ENCODE measurements around the gene EFCAB8. TPM values are rescaled to one million over a fixed set of nuclear protein-coding genes. Genes with fewer than 3 reads are reported as not detected.

Gene EFCAB8
- total and polyA plus RNA-seq, 2 experiments from 2014 or later, result 0.53 TPM; not detected in 1

DNA sequence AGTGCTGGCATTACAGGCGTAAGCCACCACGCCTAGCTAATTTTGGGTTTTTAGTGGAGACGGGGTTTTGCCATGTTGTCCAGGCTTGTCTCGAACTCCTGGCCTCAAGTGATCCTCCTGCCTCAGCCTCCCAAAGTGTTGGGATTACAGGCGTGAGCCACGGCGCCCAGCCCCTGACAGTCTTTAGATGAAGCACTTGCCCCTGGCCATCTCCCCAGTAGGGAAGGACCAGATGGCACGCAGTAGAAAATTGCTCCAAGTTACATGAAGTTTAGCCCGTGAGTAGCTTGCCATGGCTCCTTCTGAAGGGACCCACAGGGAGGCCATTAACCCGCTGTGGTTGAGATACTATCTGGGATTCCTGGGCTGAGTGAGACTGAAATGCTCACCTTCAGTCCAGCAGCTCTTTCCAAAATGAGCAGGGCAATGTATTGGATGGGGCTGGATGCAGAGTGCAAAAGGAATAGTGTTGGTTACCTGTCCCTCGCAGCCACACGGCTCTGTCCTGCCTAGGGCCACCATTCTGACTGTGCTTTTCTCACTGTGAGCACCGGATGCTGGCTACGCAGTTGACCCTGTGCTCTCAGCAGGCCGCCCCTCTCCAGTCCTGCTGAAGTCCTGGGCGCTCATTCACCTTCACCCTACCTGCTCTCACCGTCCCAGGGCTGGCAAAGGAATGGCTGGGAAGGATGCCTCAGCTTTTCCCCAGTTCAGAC, 66.9 kb downstream of the EFCAB8 start:
- Histone ChIP-seq H3K4me3 (no peak overlapping the region), H3K27me3 (no peaks in the 10 kb centered on the region), H3K4me2 (no peak overlapping the region), H3K79me2 (no peaks in the 10 kb centered on the region), H3K36me3 (replicated peaks; ENCODE audit: insufficient read depth, low read depth) (no peaks in the 10 kb centered on the region), H3K9me2 (replicated peaks; ENCODE audit: insufficient read depth) (no peaks in the 10 kb centered on the region), H4K20me1 (ENCODE audit: insufficient read depth, poor library complexity, severe bottlenecking) (no peaks in the 10 kb centered on the region), H3K4me1 (ENCODE audit: insufficient read depth) (no peaks in the 10 kb centered on the region), H3K27ac (no peak overlapping the region), H3K9me3 (ENCODE audit: low read depth) (no peaks in the 10 kb centered on the region), H2AFZ (no peak overlapping the region)
- WGBS (ENCODE audit: low lambda C conversion rate, missing lambda C conversion rate), result 87% methylated on average over 17 of the region's 17 CpGs
- TF ChIP-seq, protein P1, sequence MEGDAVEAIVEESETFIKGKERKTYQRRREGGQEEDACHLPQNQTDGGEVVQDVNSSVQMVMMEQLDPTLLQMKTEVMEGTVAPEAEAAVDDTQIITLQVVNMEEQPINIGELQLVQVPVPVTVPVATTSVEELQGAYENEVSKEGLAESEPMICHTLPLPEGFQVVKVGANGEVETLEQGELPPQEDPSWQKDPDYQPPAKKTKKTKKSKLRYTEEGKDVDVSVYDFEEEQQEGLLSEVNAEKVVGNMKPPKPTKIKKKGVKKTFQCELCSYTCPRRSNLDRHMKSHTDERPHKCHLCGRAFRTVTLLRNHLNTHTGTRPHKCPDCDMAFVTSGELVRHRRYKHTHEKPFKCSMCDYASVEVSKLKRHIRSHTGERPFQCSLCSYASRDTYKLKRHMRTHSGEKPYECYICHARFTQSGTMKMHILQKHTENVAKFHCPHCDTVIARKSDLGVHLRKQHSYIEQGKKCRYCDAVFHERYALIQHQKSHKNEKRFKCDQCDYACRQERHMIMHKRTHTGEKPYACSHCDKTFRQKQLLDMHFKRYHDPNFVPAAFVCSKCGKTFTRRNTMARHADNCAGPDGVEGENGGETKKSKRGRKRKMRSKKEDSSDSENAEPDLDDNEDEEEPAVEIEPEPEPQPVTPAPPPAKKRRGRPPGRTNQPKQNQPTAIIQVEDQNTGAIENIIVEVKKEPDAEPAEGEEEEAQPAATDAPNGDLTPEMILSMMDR (IDR thresholded peaks at IDR 0.05; ENCODE audit: poor library complexity), result no peak
- no peak for TF ChIP-seq EZH2phosphoT487 (IDR thresholded peaks at IDR 0.05; ENCODE audit: low read depth, severe bottlenecking, unreplicated experiment)
- no peak for TF ChIP-seq EZH2 (IDR thresholded peaks at IDR 0.05; ENCODE audit: borderline replicate concordance)
- DNase-seq (ENCODE audit: low spot score), result no peak

DNA sequence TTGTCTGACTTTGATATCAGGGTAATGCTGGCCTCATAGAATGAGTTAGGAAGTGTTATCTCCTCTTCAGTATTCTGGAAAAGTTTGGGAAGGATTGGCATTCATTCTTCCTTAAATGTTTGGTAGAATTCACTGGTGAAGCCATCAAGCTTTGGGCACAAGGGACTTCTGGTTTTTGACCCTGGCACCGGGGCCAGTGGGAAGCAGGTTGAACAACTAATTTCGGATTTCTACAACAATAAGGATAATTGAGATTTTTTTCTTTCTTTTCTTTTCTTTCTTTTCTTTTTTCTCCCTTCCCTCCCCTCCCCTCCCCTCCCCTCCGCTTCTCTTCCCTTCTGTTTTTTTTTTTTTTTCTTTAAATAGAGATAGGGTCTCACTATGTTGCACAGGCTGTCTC, 70.4 kb downstream of the EFCAB8 start:
- Histone ChIP-seq H3K27ac (no peak overlapping the region), H3K4me2 (no peak overlapping the region)
- WGBS (ENCODE audit: low lambda C conversion rate, missing lambda C conversion rate), result 97% methylated on average over 2 of the region's 3 CpGs

GRCh38 chr20:32930181-32930580, 71.5 kb downstream of the EFCAB8 start:
- Histone ChIP-seq H3K79me2 (no peaks in the 10 kb centered on the region), H2AFZ (no peak overlapping the region)
- WGBS (ENCODE audit: low lambda C conversion rate, missing lambda C conversion rate), result 86% methylated on average over 10 of the region's 10 CpGs

More for the DNA sequence above, 70.4 kb downstream of the EFCAB8 start:
- no peaks in the 10 kb centered on the region for H3K79me2 ChIP-seq
- TF ChIP-seq EZH2phosphoT487 (IDR thresholded peaks at IDR 0.05; ENCODE audit: low read depth, severe bottlenecking, unreplicated experiment), result no peak
- TF ChIP-seq, protein P1 (IDR thresholded peaks at IDR 0.05; ENCODE audit: poor library complexity), result no peak
- TF ChIP-seq EZH2 (IDR thresholded peaks at IDR 0.05; ENCODE audit: borderline replicate concordance), result no peak
- no peaks in the 10 kb centered on the region for H3K4me1 ChIP-seq (ENCODE audit: insufficient read depth)
- no peak for DNase-seq (ENCODE audit: low spot score)
- H3K9me3 ChIP-seq (ENCODE audit: low read depth), result no peaks in the 10 kb centered on the region
- no peaks in the 10 kb centered on the region for H3K36me3 ChIP-seq (replicated peaks; ENCODE audit: insufficient read depth, low read depth)
- H3K27me3 ChIP-seq, result no peaks in the 10 kb centered on the region
- H3K9me2 ChIP-seq (replicated peaks; ENCODE audit: insufficient read depth), result no peaks in the 10 kb centered on the region
- no peak overlapping the region for H3K4me3 ChIP-seq
- no peaks in the 10 kb centered on the region for H4K20me1 ChIP-seq (ENCODE audit: insufficient read depth, poor library complexity, severe bottlenecking)
- H2AFZ ChIP-seq, result no peak overlapping the region

More at GRCh38 chr20:32930181-32930580, 71.5 kb downstream of the EFCAB8 start:
- Histone ChIP-seq H3K4me3 (no peak overlapping the region), H3K27me3 (no peaks in the 10 kb centered on the region), H3K4me2 (no peak overlapping the region), H4K20me1 (ENCODE audit: insufficient read depth, poor library complexity, severe bottlenecking) (no peaks in the 10 kb centered on the region), H3K27ac (no peak overlapping the region), H3K4me1 (ENCODE audit: insufficient read depth) (no peaks in the 10 kb centered on the region), H3K9me2 (replicated peaks; ENCODE audit: insufficient read depth) (no peaks in the 10 kb centered on the region), H3K9me3 (ENCODE audit: low read depth) (no peaks in the 10 kb centered on the region), H3K36me3 (replicated peaks; ENCODE audit: insufficient read depth, low read depth) (no peaks in the 10 kb centered on the region)
- no peak for DNase-seq (ENCODE audit: low spot score)
- TF ChIP-seq EZH2 (IDR thresholded peaks at IDR 0.05; ENCODE audit: borderline replicate concordance) (no peak), EZH2phosphoT487 (IDR thresholded peaks at IDR 0.05; ENCODE audit: low read depth, severe bottlenecking, unreplicated experiment) (no peak)
- TF ChIP-seq, protein P1 (IDR thresholded peaks at IDR 0.05; ENCODE audit: poor library complexity), result no peak
